CD4-positive, alpha-beta T cell treated with Interleukin-4 for 4 hours (primary cell): Measurements from ENCODE around the gene GSTCD.
"Not testable (repeated sequence)": the region's sequence is repeated elsewhere in the genome, so short reads cannot be mapped to it uniquely, and the experiment has no call there.

Experiments used
- DNase-seq: peaks from one replicate; pipeline ENCODE4 v3.0.0-alpha.2; 2020

The GSTCD gene

GRCh38 chr4:105808750-105809041 is 100.1 kb downstream of the GSTCD start:
- no peak for DNase-seq

GRCh38 chr4:105815701-105816100 is 107.1 kb downstream of the GSTCD start:
- no peak for DNase-seq

DNA sequence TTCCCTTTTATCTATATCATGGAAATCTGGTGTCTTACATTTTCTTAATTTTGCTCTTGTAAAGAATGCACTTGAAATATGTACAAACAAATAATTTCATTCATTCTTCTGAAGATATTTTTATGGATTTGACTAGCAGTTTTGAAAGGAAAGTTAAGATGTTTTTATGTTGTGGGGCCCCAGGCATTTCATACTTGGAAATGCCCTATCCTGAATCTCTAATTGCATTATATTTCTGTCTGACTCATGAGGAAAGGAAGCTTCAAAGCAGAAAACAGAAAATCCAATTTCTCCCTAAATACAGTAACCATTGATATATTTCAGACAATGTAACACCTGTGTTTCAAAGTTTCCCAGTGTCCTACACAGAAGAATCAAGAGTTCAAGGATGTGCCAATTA is 113.5 kb downstream of the GSTCD start:
- DNase-seq: no peak

GRCh38 chr4:105828074-105828473 is 119.5 kb downstream of the GSTCD start:
- no peak for DNase-seq

DNA sequence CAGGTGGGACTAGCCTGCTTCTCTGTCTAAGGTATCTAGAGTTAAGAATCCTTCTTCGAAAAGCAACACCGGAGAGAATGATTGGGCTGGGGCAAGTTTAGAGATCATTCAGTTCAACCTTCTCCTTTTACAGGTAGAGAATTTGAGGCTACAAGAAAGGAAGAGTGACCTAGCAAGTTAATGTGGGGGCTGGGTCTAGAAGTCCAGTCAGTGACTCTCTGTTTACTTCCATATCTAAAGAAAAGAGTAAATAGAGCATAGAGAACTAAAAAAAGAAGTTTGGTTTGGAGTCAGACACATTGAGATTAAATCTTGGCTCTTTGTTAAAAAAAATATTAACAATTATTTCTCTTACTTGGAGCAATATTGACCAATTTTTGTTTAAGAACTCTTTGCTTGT is 122.6 kb downstream of the GSTCD start:
- DNase-seq: no peak

GRCh38 chr4:105835177-105835576 is 126.6 kb downstream of the GSTCD start:
- DNase-seq: no peak

- DNase-seq: no peak
Measured at GRCh38 chr4:105836537-105836936, 128.0 kb downstream of the GSTCD start.

DNA sequence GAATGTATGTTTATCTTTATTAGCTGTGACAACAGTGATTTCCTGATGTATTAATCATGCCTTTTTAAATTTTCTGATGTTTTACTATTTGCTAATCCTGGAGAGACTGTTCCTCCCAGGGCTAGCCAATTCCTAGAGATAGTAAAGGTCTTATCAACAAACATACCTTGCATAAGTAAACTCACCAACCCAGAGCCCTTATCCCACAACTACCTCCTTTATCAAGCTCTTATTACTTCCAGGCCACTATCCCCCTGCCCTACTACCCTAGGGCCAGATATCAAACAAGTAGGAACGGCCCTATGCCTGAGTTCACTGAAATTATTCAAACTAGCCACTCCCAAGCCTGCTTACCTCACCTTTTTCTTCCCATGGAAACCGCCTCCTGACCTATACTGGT is 128.5 kb downstream of the GSTCD start:
- DNase-seq: no peak

- DNase-seq: no peak
Measured at GRCh38 chr4:105838082-105838481, 129.5 kb downstream of the GSTCD start.

GRCh38 chr4:105840426-105841174 is 132.0 kb downstream of the GSTCD start:
- no peak for DNase-seq

- DNase-seq: no peak
Measured at GRCh38 chr4:105843941-105844340, 135.4 kb downstream of the GSTCD start.

- no peak for DNase-seq
Measured at GRCh38 chr4:105845559-105845958, 137.0 kb downstream of the GSTCD start.

GRCh38 chr4:105848359-105848758 is 139.8 kb downstream of the GSTCD start:
- not testable (repeated sequence) for DNase-seq

GRCh38 chr4:105851196-105851595 is 142.6 kb downstream of the GSTCD start:
- no peak for DNase-seq

GRCh38 chr4:105852230-105852629 is 143.6 kb downstream of the GSTCD start:
- not testable (repeated sequence) for DNase-seq

- DNase-seq: no peak
Measured at GRCh38 chr4:105858466-105859040, 150.0 kb downstream of the GSTCD start.

DNA sequence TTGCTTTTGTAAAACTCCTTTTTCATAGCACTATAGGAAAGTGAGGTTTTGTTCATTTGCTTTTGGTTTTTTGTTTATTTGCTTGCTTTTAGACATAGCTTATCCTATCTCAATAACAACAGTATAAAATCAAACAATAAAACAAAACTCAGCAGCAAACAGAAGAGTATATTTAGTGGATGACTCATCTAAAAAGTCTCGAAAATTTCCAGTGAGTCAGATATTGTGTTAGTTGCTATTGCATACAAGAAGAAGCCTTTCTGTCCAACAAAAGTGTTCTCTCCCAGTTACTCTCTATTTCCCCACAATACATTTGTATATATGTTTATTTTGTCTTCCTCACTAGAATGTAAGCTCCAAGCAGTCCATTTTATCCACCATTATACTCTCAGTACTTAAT is 150.6 kb downstream of the GSTCD start:
- DNase-seq: no peak

- no peak for DNase-seq
Measured at GRCh38 chr4:105870963-105871362, 162.4 kb downstream of the GSTCD start.

GRCh38 chr4:105871997-105872396 is 163.4 kb downstream of the GSTCD start:
- DNase-seq: no peak

- DNase-seq: no peak
Measured at GRCh38 chr4:105875233-105875632, 166.6 kb downstream of the GSTCD start.

GRCh38 chr4:105878668-105879067 is 170.1 kb downstream of the GSTCD start:
- no peak for DNase-seq

DNA sequence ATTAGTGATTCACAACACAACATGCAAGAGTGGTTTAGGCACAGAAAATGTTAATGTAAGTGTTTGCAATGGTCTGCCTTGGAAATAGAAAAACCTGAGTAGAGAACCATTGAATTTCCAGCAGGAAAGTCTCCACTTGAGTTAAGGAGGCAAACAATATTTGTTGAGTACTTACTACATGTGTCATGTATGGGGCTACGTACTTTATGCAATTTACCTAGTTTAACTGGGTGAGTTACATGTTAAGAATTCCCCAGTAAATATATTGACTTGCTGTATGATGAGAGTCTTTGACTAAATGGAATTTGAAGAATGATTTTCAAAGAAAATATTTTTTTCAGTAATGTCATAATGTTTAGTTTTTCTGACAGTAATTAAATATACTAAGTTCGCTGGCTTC is 178.9 kb downstream of the GSTCD start:
- no peak for DNase-seq

DNA sequence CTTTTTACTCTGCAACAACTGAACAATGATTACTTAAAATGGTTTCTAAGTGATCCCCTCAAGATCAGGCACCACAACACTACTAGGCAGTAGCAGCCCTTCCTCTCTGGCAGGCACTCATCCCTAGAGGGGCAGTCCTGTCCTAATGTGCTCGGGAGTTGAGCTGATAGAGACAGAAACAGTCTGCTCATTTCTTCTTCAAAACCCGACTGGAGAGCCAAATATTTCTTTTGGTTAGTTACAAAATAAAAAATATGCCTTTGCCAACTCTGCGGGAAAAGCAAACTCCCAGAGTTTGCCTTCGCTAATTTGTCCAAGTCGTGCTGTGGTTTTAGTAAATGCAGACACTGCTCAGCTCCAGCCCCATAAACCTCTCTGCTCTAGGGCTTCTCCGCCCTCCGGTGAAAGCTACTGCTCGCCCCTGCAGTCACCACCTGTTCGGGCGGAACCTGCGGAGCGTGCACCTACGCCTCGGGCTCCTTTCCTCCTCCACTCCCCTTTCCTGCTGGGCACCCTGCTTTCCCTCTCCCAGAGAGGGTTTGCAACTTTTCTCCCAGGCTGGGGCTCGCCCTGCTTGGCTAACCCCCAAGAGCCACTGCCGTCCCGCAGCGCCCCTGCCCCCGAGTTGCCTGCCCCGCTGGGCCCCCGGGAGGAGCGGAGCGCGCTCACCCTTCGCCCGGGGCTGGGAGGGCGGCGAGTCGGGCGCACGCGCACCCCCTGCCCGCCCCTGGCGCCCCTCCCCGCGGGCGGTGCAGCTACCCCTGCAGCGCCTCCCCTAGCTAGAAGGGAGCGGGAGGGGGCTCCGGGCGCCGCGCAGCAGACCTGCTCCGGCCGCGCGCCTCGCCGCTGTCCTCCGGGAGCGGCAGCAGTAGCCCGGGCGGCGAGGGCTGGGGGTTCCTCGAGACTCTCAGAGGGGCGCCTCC is 186.3 kb downstream of the GSTCD start, which contains the start of gene NPNT:
Gene NPNT, plus strand, starts transcription at position 812 of the 923 bp plus-strand sequence. CDS start 182 bp downstream, outside the sequence.
- no peak for DNase-seq
